PC-3 (cell line): Measurements from ENCODE around the gene XIRP2. TPM values are rescaled to one million over a fixed set of nuclear protein-coding genes. Genes with fewer than 3 reads are reported as not detected.

Source experiments
- ATAC-seq: fragments of 200-7000 bp; cut with Tn5 transposase; 2 replicates; pipeline ENCODE4 v1.9.1; 2020; ENCODE audit warnings: mild to moderate bottlenecking, moderate library complexity
- BruUV-seq: library from RNA; stranded (reverse); fragments of 400-500 nt; replicated peaks from 2 replicates; lab custom pipeline; 2021; lab: Mats Ljungman, UMichigan
- CTCF ChIA-PET: fragments of 300-600 bp; sonication (Branson Sonifier 250); formaldehyde crosslinking; loops from one replicate; lab custom pipeline; 2022; ENCODE audit warnings: antibody characterized with exemption; lab: Charles Lee
- POLR2A ChIA-PET: fragments of 300-600 bp; sonication (Branson Sonifier 250); formaldehyde crosslinking; loops from one replicate; lab custom pipeline; 2022; ENCODE audit warnings: antibody characterized with exemption; ENCODE audit not compliant: unreplicated experiment; lab: Charles Lee
- DNase-seq: peaks from one replicate; pipeline ENCODE4 v3.0.0-alpha.2; 2015
- H2AFZ ChIP-seq: fragments of 300-600 bp; sonication (generic); 2 replicates; pipeline ENCODE4 v1.6.0; 2016; ENCODE audit warnings: antibody characterized with exemption, low read length
- H3F3A ChIP-seq: fragments of 300-600 bp; sonication (generic); one replicate; pipeline ENCODE4 v1.6.0; 2017; ENCODE audit warnings: antibody characterized with exemption, low read length, control low read depth, mild to moderate bottlenecking; ENCODE audit not compliant: unreplicated experiment
- H3K27ac ChIP-seq: fragments of 300-600 bp; sonication (generic); 2 replicates; pipeline ENCODE4 v1.5.1; 2016; ENCODE audit warnings: mild to moderate bottlenecking, low read length
- H3K27me3 ChIP-seq: fragments of 300-600 bp; sonication (generic); 2 replicates; pipeline ENCODE4 v1.6.1; 2016; ENCODE audit warnings: low read length, mixed read lengths
- H3K36me3 ChIP-seq: fragments of 300-600 bp; sonication (generic); 2 replicates; pipeline ENCODE4 v1.6.1; 2016; ENCODE audit warnings: low read depth, mixed run types, low read length, mixed read lengths
- H3K4me1 ChIP-seq: fragments of 300-600 bp; sonication (generic); 2 replicates; pipeline ENCODE4 v1.5.1; 2016; ENCODE audit warnings: low read length; ENCODE audit not compliant: insufficient read depth
- H3K4me2 ChIP-seq: fragments of 300-600 bp; sonication (generic); 2 replicates; pipeline ENCODE4 v1.6.0; 2016; ENCODE audit warnings: low read length
- H3K4me3 ChIP-seq: fragments of 300-600 bp; sonication (generic); 2 replicates; pipeline ENCODE4 v1.5.1; 2016; ENCODE audit warnings: mild to moderate bottlenecking, low read length, mixed read lengths
- H3K79me2 ChIP-seq: fragments of 300-600 bp; sonication (generic); 2 replicates; pipeline ENCODE4 v1.6.1; 2017; ENCODE audit warnings: low read length, mixed read lengths
- H3K9ac ChIP-seq: fragments of 300-600 bp; sonication (generic); 2 replicates; pipeline ENCODE4 v1.6.0; 2016; ENCODE audit warnings: mild to moderate bottlenecking, low read length
- H3K9me2 ChIP-seq: fragments of 300-600 bp; sonication (generic); replicated peaks from 2 replicates; pipeline ENCODE4 v1.6.1; 2016; ENCODE audit warnings: mixed run types, low read length, mixed read lengths
- H3K9me3 ChIP-seq: fragments of 300-600 bp; sonication (generic); 2 replicates; pipeline ENCODE4 v1.6.1; 2016; ENCODE audit warnings: low read length, mixed read lengths
- H4K20me1 ChIP-seq: fragments of 300-600 bp; sonication (generic); 2 replicates; pipeline ENCODE4 v1.6.1; 2016; ENCODE audit warnings: low read length, mixed read lengths
- EZH2 ChIP-seq: fragments of 300-600 bp; sonication (generic); IDR thresholded peaks from one replicate; pipeline ENCODE4 v1.6.1; 2017; ENCODE audit warnings: antibody characterized with exemption, mild to moderate bottlenecking, low read length; ENCODE audit not compliant: unreplicated experiment
- EZH2phosphoT487 ChIP-seq: fragments of 300-600 bp; sonication (generic); IDR thresholded peaks from 2 replicates; pipeline ENCODE4 v1.6.1; 2018; ENCODE audit warnings: mild to moderate bottlenecking, antibody characterized with exemption, low read length, borderline replicate concordance
- intact Hi-C: fragments of 100-400 bp; cut with micrococcal nuclease; formaldehyde crosslinking; loops from 2 replicates; pipeline ENCODE4 v1.9.0; 2023
- total RNA-seq: library from RNA; depleted of rRNA; stranded (reverse); fragments of >200 nt; gene quantifications from 2 replicates; pipeline ENCODE4 v1.2.3, GENCODE V29; 2014
- TF ChIP-seq, protein P1 (sequence below): fragments of 300-600 bp; sonication (generic); conservative IDR thresholded peaks from 2 replicates; pipeline ENCODE4 v1.5.1; 2017; ENCODE audit warnings: antibody characterized with exemption, low read depth, mild to moderate bottlenecking, low read length

XIRP2 gene
- total RNA-seq, 1 experiment from 2014 or later, result 0.11 TPM

GRCh38 chr2:167157523-167157922 is 269.2 kb downstream of the XIRP2 start:
- H3K27ac ChIP-seq, result no peak overlapping the region
- H3K4me2 ChIP-seq, result no peak overlapping the region
- ATAC-seq (no peak), DNase-seq (no peak)
- intact Hi-C loops, result no loop called here
- H2AFZ ChIP-seq, result no peak overlapping the region
- no peaks in the 10 kb centered on the region for H3K36me3 ChIP-seq
- no peaks in the 10 kb centered on the region for H3K9me3 ChIP-seq
- H4K20me1 ChIP-seq, result no peaks in the 10 kb centered on the region
- H3K4me1 ChIP-seq, result peaks cover 5% of the 10 kb centered on the region; the same call in 1 of the 2 replicates
- H3F3A ChIP-seq, result no peaks in the 10 kb centered on the region
- H3K79me2 ChIP-seq, result no peaks in the 10 kb centered on the region
- H3K4me3 ChIP-seq, result no peak overlapping the region
- H3K27me3 ChIP-seq, result no peaks in the 10 kb centered on the region
- H3K9me2 ChIP-seq, result no peaks in the 10 kb centered on the region
- POLR2A ChIA-PET, result no interaction called here
- no peak overlapping the region for H3K9ac ChIP-seq
- TF ChIP-seq EZH2 (no peak), EZH2phosphoT487 (no peak)
- CTCF ChIA-PET, result no interaction called here
- BruUV-seq, result no TSS peak

GRCh38 chr2:167177196-167177595 is 288.9 kb downstream of the XIRP2 start:
- H3K27ac ChIP-seq, result no peak overlapping the region
- ATAC-seq (no peak), DNase-seq (no peak)
- no TSS peak for BruUV-seq
- no peak overlapping the region for H3K4me3 ChIP-seq
- ChIA-PET CTCF (no interaction called here), POLR2A (no interaction called here)
- no peaks in the 10 kb centered on the region for H4K20me1 ChIP-seq
- TF ChIP-seq EZH2, result no peak
- TF ChIP-seq, protein P1, sequence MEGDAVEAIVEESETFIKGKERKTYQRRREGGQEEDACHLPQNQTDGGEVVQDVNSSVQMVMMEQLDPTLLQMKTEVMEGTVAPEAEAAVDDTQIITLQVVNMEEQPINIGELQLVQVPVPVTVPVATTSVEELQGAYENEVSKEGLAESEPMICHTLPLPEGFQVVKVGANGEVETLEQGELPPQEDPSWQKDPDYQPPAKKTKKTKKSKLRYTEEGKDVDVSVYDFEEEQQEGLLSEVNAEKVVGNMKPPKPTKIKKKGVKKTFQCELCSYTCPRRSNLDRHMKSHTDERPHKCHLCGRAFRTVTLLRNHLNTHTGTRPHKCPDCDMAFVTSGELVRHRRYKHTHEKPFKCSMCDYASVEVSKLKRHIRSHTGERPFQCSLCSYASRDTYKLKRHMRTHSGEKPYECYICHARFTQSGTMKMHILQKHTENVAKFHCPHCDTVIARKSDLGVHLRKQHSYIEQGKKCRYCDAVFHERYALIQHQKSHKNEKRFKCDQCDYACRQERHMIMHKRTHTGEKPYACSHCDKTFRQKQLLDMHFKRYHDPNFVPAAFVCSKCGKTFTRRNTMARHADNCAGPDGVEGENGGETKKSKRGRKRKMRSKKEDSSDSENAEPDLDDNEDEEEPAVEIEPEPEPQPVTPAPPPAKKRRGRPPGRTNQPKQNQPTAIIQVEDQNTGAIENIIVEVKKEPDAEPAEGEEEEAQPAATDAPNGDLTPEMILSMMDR, result no peak
- TF ChIP-seq EZH2phosphoT487, result no peak
- H3K4me1 ChIP-seq, result peaks cover 17% of the 10 kb centered on the region
- intact Hi-C loops, result no loop called here
- no peak overlapping the region for H3K4me2 ChIP-seq
- no peaks in the 10 kb centered on the region for H3K36me3 ChIP-seq
- no peaks in the 10 kb centered on the region for H3K79me2 ChIP-seq
- H3K9me2 ChIP-seq, result no peaks in the 10 kb centered on the region
- no peaks in the 10 kb centered on the region for H3K9me3 ChIP-seq
- no peak overlapping the region for H3K9ac ChIP-seq
- H3K27me3 ChIP-seq, result no peaks in the 10 kb centered on the region
- no peak overlapping the region for H2AFZ ChIP-seq
- H3F3A ChIP-seq, result peaks cover 5% of the 10 kb centered on the region

DNA sequence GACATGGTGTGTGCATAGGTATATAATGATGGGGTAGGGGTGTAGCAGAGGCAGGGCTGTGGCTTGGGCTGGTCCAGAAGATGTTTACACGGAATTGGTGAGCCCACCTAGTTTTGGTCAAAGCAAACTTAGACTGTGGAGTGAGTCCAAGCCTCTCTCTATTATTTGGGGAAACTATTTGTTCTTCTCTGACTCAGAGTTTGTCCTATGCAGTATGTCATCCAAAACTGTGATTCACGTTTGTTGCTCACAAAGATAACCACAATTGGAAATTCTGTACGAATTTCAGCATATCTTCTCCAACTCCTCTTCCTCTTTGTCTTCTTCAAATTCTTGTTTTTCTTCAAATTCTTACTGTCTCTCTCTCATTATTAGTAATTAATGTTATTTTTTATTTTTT is 292.9 kb downstream of the XIRP2 start:
- TF ChIP-seq, protein P1, result no peak
- TF ChIP-seq EZH2 (no peak), EZH2phosphoT487 (no peak)

More for the DNA sequence above, 292.9 kb downstream of the XIRP2 start:
- H3K9me3 ChIP-seq, result no peaks in the 10 kb centered on the region
- peak overlapping the region; percentile 32 for H3K9ac ChIP-seq
- ChIA-PET CTCF (no interaction called here), POLR2A (no interaction called here)
- peaks cover 5% of the 10 kb centered on the region for H3F3A ChIP-seq
- BruUV-seq, result no TSS peak
- H3K27me3 ChIP-seq, result no peaks in the 10 kb centered on the region
- peak overlapping the region; percentile 67 for H3K4me2 ChIP-seq
- H3K9me2 ChIP-seq, result no peaks in the 10 kb centered on the region
- H3K4me3 ChIP-seq, result no peak overlapping the region
- H3K79me2 ChIP-seq, result no peaks in the 10 kb centered on the region
- no peaks in the 10 kb centered on the region for H4K20me1 ChIP-seq
- intact Hi-C loops, result loop anchor here (1.0 to 2.0 kb wide), 2 partner anchors 40 to 47 kb away; no protein-coding TSS in a partner anchor
- no peaks in the 10 kb centered on the region for H3K36me3 ChIP-seq
- no peak overlapping the region for H2AFZ ChIP-seq
- DNase-seq, result peak; percentile 90
- ATAC-seq, result peak; percentile 94
- H3K4me1 ChIP-seq, result peaks cover 21% of the 10 kb centered on the region
- peak overlapping the region; percentile 90 for H3K27ac ChIP-seq
